A549 (cell line): ENCODE data around the gene L3MBTL4. TPM values are rescaled to one million over a fixed set of nuclear protein-coding genes. Genes with fewer than 3 reads are reported as not detected.

Experiments
- ATAC-seq, 2 experiments: fragments of 200-7000 bp in 1 of 2; fragments of >200 bp in 1 of 2; cut with Nextera tagmentation in 1 of 2; cut with Tn5 transposase in 1 of 2; 3 replicates each; pipeline versions ENCODE4 v1.8.0 to v1.9.1; 2018 to 2020; ENCODE audit warnings: mild to moderate bottlenecking in 1 of 2, moderate library complexity in 1 of 2
- CTCF ChIA-PET: fragments of 300-600 bp; sonication (Branson Sonifier 250); formaldehyde crosslinking; extraction: SDS; loops from one replicate; lab custom pipeline; 2021; ENCODE audit warnings: antibody characterized with exemption, inconsistent platforms; lab: Yijun Ruan, JAX
- POLR2A ChIA-PET: fragments of 350-600 bp; formaldehyde crosslinking; extraction: SDS; loops from one replicate; lab custom pipeline; 2021; ENCODE audit warnings: antibody characterized with exemption, inconsistent platforms; lab: Yijun Ruan, JAX
- DNase-seq, 2 experiments: peaks; one replicate each; pipeline versions ENCODE4 v3.0.0 to v3.0.0-alpha.2; 2011 to 2016; ENCODE audit warnings: low read depth in 1 of 2, low spot score in 1 of 2
- FAIRE-seq: peaks from 2 replicates; lab custom pipeline; 2011; peaks lifted over from hg19 to GRCh38; lab: Jason Lieb, UNC
- H3K27ac ChIP-seq, 2 experiments: fragments of >200 bp; sonication (Bioruptor Twin); formaldehyde crosslinking; 3 replicates each; pipeline ENCODE4 v1.5.1; 2016 to 2017
- H3K4me1 ChIP-seq: fragments of >200 bp; sonication (Bioruptor Twin); formaldehyde crosslinking; 3 replicates; pipeline ENCODE4 v1.6.1; 2016
- H3K4me2 ChIP-seq: fragments of >200 bp; sonication (Bioruptor Twin); formaldehyde crosslinking; 3 replicates; pipeline ENCODE4 v1.6.1; 2016
- H3K4me3 ChIP-seq: fragments of >200 bp; sonication (Bioruptor Twin); formaldehyde crosslinking; 3 replicates; pipeline ENCODE4 v1.5.1; 2016
- H3K9me3 ChIP-seq: fragments of >200 bp; sonication (Bioruptor Twin); formaldehyde crosslinking; 3 replicates; pipeline ENCODE4 v1.6.1; 2016
- CBX2 ChIP-seq: fragments of 200-600 bp; sonication (generic); IDR thresholded peaks from 2 replicates; pipeline ENCODE4 v1.6.1; 2016; ENCODE audit warnings: low read depth, mild to moderate bottlenecking, borderline replicate concordance
- CBX8 ChIP-seq: fragments of 200-600 bp; sonication (generic); IDR thresholded peaks from 2 replicates; pipeline ENCODE4 v1.6.1; 2016
- CHD4 ChIP-seq: fragments of 200-600 bp; sonication (generic); IDR thresholded peaks from 2 replicates; pipeline ENCODE4 v1.6.1; 2016; ENCODE audit warnings: antibody characterized with exemption, mild to moderate bottlenecking, borderline replicate concordance
- EHMT2 ChIP-seq: fragments of 200-600 bp; sonication (generic); IDR thresholded peaks from 2 replicates; pipeline ENCODE4 v1.6.1; 2016; ENCODE audit warnings: antibody characterized with exemption, low read depth, mild to moderate bottlenecking, moderate library complexity
- FOSB ChIP-seq: fragments of 250-450 bp; sonication (Bioruptor Pico); IDR thresholded peaks from 2 replicates; pipeline ENCODE4 v1.5.0; 2020; ENCODE audit warnings: mild to moderate bottlenecking, moderate library complexity
- FOSL2 ChIP-seq, 2 experiments: fragments of 450-650 bp in 1 of 2; fragments of >200 bp in 1 of 2; sonication (Bioruptor Twin) in 1 of 2; formaldehyde crosslinking; IDR thresholded peaks; 2 replicates each; pipeline versions ENCODE4 v1.5.0 to v1.6.1; 2016 to 2020; ENCODE audit warnings: mild to moderate bottlenecking in 1 of 2, moderate library complexity in 1 of 2
- FOXS1 ChIP-seq: fragments of 250-450 bp; sonication (Bioruptor Pico); IDR thresholded peaks from 2 replicates; pipeline ENCODE4 v1.5.0; 2020; ENCODE audit warnings: mild to moderate bottlenecking, moderate library complexity
- GATA3 ChIP-seq: IDR thresholded peaks from 2 replicates; pipeline ENCODE4 v1.6.1; 2012; ENCODE audit warnings: borderline replicate concordance
- HEYL ChIP-seq: fragments of 250-450 bp; sonication (Bioruptor Pico); IDR thresholded peaks from 2 replicates; pipeline ENCODE4 v1.8.0; 2021; ENCODE audit warnings: mild to moderate bottlenecking, moderate library complexity
- HOXA7 ChIP-seq: fragments of 250-450 bp; sonication (Bioruptor Pico); IDR thresholded peaks from 2 replicates; pipeline ENCODE4 v1.5.0; 2020; ENCODE audit warnings: mild to moderate bottlenecking, moderate library complexity
- KDM1A ChIP-seq: fragments of 200-600 bp; sonication (generic); IDR thresholded peaks from 2 replicates; pipeline ENCODE4 v1.6.1; 2016; ENCODE audit warnings: low read depth, mild to moderate bottlenecking
- MAFK ChIP-seq: fragments of 450-650 bp; IDR thresholded peaks from 2 replicates; pipeline ENCODE4 v1.6.1; 2014; ENCODE audit not compliant: partially characterized antibody
- MAZ ChIP-seq: fragments of 150-350 bp; IDR thresholded peaks from 2 replicates; pipeline ENCODE4 v1.6.1; 2014; ENCODE audit warnings: antibody characterized with exemption, low read depth, low read length, borderline replicate concordance
- NFE2L2 ChIP-seq: fragments of 150-350 bp; conservative IDR thresholded peaks from 2 replicates; pipeline ENCODE4 v1.6.1; 2014; ENCODE audit warnings: low read length
- NPAS2 ChIP-seq: fragments of 250-450 bp; sonication (Bioruptor Pico); IDR thresholded peaks from 2 replicates; pipeline ENCODE4 v1.8.0; 2022; ENCODE audit warnings: mild to moderate bottlenecking, moderate library complexity, borderline replicate concordance
- RNF2 ChIP-seq: fragments of 200-600 bp; sonication (generic); IDR thresholded peaks from 2 replicates; pipeline ENCODE4 v1.6.1; 2016; ENCODE audit warnings: low read depth, mild to moderate bottlenecking, antibody characterized with exemption, moderate library complexity, borderline replicate concordance
- TFCP2L1 ChIP-seq: fragments of 250-450 bp; sonication (Bioruptor Pico); IDR thresholded peaks from 2 replicates; pipeline ENCODE4 v1.5.0; 2021; ENCODE audit warnings: mild to moderate bottlenecking
- ZC3H11A ChIP-seq: fragments of 450-650 bp; IDR thresholded peaks from 2 replicates; pipeline ENCODE4 v1.6.1; 2014; ENCODE audit warnings: antibody characterized with exemption, mild to moderate bottlenecking
- WGBS: methylation state at CpG from one replicate; pipeline ENCODE4 v1.1.6; 2017; ENCODE audit errors: missing lambda C conversion rate; 5-methylcytosine and 5-hydroxymethylcytosine counted together
- polyA plus RNA-seq, 4 experiments: library from polyadenylated mRNA; depleted of rRNA in 3 of 4; stranded (reverse); fragments of >200 nt; fragmentation: RNase III in 1 of 4; extraction: RNeasy Plus Mini Kit Qiagen cat#74134 plus additional on column Dnase treatment in 1 of 4; gene quantifications; 2 replicates in 3 of 4; 3 replicates in 1 of 4; pipeline ENCODE4 v1.2.3, GENCODE V29; 2011 to 2017
- TF ChIP-seq, protein P1 (sequence below): fragments of >200 bp; sonication (Bioruptor Twin); formaldehyde crosslinking; IDR thresholded peaks from 3 replicates; pipeline ENCODE4 v1.5.1; 2016
- TF ChIP-seq, protein P2 (sequence below): fragments of 250-450 bp; sonication (Bioruptor Pico); IDR thresholded peaks from 2 replicates; pipeline ENCODE4 v1.5.0; 2020; ENCODE audit warnings: low read depth, mild to moderate bottlenecking, moderate library complexity
- TF ChIP-seq, protein P3 (sequence below): fragments of 250-450 bp; sonication (Bioruptor Pico); IDR thresholded peaks from 2 replicates; pipeline ENCODE4 v1.5.0; 2021; ENCODE audit warnings: mild to moderate bottlenecking, moderate library complexity, borderline replicate concordance
- TF ChIP-seq, protein P4 (sequence below): fragments of >200 bp; sonication (Bioruptor Twin); formaldehyde crosslinking; IDR thresholded peaks from 2 replicates; pipeline ENCODE4 v1.6.1; 2016
- TF ChIP-seq, protein P5 (sequence below): IDR thresholded peaks from 2 replicates; pipeline ENCODE4 v1.6.1; 2012; ENCODE audit warnings: low read depth, borderline replicate concordance

L3MBTL4 gene
- polyA plus RNA-seq, 2 of the 4 experiments (the other 2 are of a cell fraction), result 0.03 to 0.06 TPM

DNA sequence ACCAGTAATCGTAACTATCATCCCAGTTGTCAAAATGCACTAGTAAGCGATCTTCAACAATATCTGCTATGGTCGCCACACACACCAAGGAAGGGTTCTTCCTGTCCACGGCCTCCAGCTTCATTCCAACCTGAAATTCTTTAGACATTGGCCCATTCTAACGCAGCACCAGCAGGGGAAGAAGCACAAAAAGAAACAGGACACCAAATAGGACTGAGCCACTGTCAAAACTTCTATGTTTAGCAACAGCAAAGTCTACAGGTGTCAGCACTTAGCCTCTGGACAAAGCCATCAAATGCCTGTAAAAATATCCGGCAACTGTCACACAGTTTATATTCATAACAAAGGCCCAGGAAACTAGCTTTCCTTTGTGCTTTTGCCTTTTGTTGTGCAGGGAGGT lies 175.0 kb downstream of the L3MBTL4 start (continued):
- TF ChIP-seq TFCP2L1 (CRISPR knock-in tag) (no peak), FOXS1 (CRISPR knock-in tag) (no peak), CBX2 (no peak), NFE2L2 (no peak), ZC3H11A (no peak)
- TF ChIP-seq, protein P1, sequence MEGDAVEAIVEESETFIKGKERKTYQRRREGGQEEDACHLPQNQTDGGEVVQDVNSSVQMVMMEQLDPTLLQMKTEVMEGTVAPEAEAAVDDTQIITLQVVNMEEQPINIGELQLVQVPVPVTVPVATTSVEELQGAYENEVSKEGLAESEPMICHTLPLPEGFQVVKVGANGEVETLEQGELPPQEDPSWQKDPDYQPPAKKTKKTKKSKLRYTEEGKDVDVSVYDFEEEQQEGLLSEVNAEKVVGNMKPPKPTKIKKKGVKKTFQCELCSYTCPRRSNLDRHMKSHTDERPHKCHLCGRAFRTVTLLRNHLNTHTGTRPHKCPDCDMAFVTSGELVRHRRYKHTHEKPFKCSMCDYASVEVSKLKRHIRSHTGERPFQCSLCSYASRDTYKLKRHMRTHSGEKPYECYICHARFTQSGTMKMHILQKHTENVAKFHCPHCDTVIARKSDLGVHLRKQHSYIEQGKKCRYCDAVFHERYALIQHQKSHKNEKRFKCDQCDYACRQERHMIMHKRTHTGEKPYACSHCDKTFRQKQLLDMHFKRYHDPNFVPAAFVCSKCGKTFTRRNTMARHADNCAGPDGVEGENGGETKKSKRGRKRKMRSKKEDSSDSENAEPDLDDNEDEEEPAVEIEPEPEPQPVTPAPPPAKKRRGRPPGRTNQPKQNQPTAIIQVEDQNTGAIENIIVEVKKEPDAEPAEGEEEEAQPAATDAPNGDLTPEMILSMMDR, result no peak
- TF ChIP-seq, protein P2, sequence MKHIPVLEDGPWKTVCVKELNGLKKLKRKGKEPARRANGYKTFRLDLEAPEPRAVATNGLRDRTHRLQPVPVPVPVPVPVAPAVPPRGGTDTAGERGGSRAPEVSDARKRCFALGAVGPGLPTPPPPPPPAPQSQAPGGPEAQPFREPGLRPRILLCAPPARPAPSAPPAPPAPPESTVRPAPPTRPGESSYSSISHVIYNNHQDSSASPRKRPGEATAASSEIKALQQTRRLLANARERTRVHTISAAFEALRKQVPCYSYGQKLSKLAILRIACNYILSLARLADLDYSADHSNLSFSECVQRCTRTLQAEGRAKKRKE, result no peak

DNA sequence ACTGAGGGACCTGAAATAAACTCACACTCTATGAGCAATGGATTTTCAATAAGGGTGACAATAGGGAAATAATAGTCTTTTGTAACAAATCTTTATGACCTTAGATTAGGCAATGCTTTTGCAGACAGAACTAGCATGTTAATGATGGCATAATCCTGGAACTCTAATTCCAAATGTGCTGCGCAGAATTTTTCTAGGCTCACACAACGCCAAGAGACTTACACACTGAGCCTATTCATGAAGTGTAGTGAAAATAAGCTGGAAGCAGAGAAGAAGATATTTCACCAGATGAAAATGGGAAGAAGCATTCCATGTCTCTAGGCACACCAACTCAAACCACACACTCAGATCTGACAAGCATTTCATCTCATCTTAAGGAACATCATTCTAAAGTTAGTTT lies 178.5 kb downstream of the L3MBTL4 start:
- ATAC-seq, result no peak
- Histone ChIP-seq H3K9me3 (no peaks in the 10 kb centered on the region), H3K4me3 (no peak overlapping the region), H3K4me2 (no peak overlapping the region), H3K27ac (no peak overlapping the region), H3K4me1 (no peaks in the 10 kb centered on the region)
- 37% methylated on average over 2 of the region's 2 CpGs for WGBS
- TF ChIP-seq FOSB (no peak), RNF2 (no peak), GATA3 (no peak), MAZ (no peak), EHMT2 (no peak), HOXA7 (CRISPR knock-in tag) (no peak), KDM1A (no peak), HEYL (no peak), NPAS2 (CRISPR knock-in tag) (no peak), CBX2 (no peak), CHD4 (no peak), MAFK (no peak), CBX8 (no peak), FOSL2 (IDR thresholded peaks at IDR 0.05) (no peak), FOSL2 (CRISPR knock-in tag; IDR thresholded peaks at IDR 0.05) (no peak)
- TF ChIP-seq, protein P3, sequence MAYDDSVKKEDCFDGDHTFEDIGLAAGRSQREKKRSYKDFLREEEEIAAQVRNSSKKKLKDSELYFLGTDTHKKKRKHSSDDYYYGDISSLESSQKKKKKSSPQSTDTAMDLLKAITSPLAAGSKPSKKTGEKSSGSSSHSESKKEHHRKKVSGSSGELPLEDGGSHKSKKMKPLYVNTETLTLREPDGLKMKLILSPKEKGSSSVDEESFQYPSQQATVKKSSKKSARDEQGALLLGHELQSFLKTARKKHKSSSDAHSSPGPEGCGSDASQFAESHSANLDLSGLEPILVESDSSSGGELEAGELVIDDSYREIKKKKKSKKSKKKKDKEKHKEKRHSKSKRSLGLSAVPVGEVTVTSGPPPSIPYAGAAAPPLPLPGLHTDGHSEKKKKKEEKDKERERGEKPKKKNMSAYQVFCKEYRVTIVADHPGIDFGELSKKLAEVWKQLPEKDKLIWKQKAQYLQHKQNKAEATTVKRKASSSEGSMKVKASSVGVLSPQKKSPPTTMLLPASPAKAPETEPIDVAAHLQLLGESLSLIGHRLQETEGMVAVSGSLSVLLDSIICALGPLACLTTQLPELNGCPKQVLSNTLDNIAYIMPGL (CRISPR knock-in tag), result no peak
- TF ChIP-seq, protein P4, sequence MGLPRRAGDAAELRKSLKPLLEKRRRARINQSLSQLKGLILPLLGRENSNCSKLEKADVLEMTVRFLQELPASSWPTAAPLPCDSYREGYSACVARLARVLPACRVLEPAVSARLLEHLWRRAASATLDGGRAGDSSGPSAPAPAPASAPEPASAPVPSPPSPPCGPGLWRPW, result no peak
- TF ChIP-seq, protein P5, sequence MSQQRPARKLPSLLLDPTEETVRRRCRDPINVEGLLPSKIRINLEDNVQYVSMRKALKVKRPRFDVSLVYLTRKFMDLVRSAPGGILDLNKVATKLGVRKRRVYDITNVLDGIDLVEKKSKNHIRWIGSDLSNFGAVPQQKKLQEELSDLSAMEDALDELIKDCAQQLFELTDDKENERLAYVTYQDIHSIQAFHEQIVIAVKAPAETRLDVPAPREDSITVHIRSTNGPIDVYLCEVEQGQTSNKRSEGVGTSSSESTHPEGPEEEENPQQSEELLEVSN, result no peak
- TF ChIP-seq, protein P1, result no peak
- ChIA-PET POLR2A (no interaction called here), CTCF (no interaction called here)
- no peak for FAIRE-seq
- DNase-seq, result no peak
